Measurements from ENCODE around the gene RBBP7.
"Not testable (repeated sequence)": the region's sequence is repeated elsewhere in the genome, so short reads cannot be mapped to it uniquely, and the experiment has no call there.

The RBBP7 gene

GRCh38 chrX:16862829-16863228, 7.3 kb downstream of the RBBP7 start:
- no peak for TF ChIP-seq CTCF (conservative IDR thresholded peaks at IDR 0.05; ENCODE audit: low read depth, low read length)
- H3K4me1 ChIP-seq (ENCODE audit: low read depth, poor library complexity, severe bottlenecking): peaks cover 13% of the 10 kb centered on the region
- H3K4me2 ChIP-seq: no peak overlapping the region
- H4K20me1 ChIP-seq (ENCODE audit: insufficient read depth): peaks cover 8% of the 10 kb centered on the region; the same call in 1 of the 2 replicates
- H3K79me2 ChIP-seq (ENCODE audit: insufficient read depth, low read depth): peaks cover 95% of the 10 kb centered on the region
- H3K27me3 ChIP-seq (ENCODE audit: insufficient read depth, low read depth): no peaks in the 10 kb centered on the region
- no peaks in the 10 kb centered on the region; the same call in 1 of the 2 replicates for H3K36me3 ChIP-seq (ENCODE audit: insufficient read depth)
- no peak overlapping the region for H3K4me3 ChIP-seq (IDR thresholded peaks at IDR 0.05; ENCODE audit: insufficient read depth, low read depth, low read length)
- no peak overlapping the region for H2AFZ ChIP-seq (ENCODE audit: low read depth)
- H3K27ac ChIP-seq: no peak overlapping the region
- no peak overlapping the region for H3K9ac ChIP-seq

- Histone ChIP-seq H4K20me1 (ENCODE audit: insufficient read depth) (no peaks in the 10 kb centered on the region; the same call in 1 of the 2 replicates), H3K79me2 (ENCODE audit: insufficient read depth, low read depth) (peaks cover 61% of the 10 kb centered on the region; the same call in 1 of the 2 replicates), H3K36me3 (ENCODE audit: insufficient read depth) (peaks cover 9% of the 10 kb centered on the region; the same call in 1 of the 2 replicates), H3K9ac (no peak overlapping the region), H3K4me1 (ENCODE audit: low read depth, poor library complexity, severe bottlenecking) (peaks cover 14% of the 10 kb centered on the region), H2AFZ (ENCODE audit: low read depth) (no peak overlapping the region), H3K27ac (no peak overlapping the region), H3K27me3 (ENCODE audit: insufficient read depth, low read depth) (no peaks in the 10 kb centered on the region), H3K4me3 (IDR thresholded peaks at IDR 0.05; ENCODE audit: insufficient read depth, low read depth, low read length) (no peak overlapping the region), H3K4me2 (no peak overlapping the region)
- no peak for TF ChIP-seq CTCF (conservative IDR thresholded peaks at IDR 0.05; ENCODE audit: low read depth, low read length)
Measured at GRCh38 chrX:16856744-16857143, 13.4 kb downstream of the RBBP7 start.

- not testable (repeated sequence) for H3K9ac ChIP-seq; H3K27ac ChIP-seq; H3K4me3 ChIP-seq (IDR thresholded peaks at IDR 0.05; ENCODE audit: insufficient read depth, low read depth, low read length); H3K4me2 ChIP-seq; H3K27me3 ChIP-seq (ENCODE audit: insufficient read depth, low read depth); H4K20me1 ChIP-seq (ENCODE audit: insufficient read depth); H3K36me3 ChIP-seq (ENCODE audit: insufficient read depth); H2AFZ ChIP-seq (ENCODE audit: low read depth)
- peaks cover 14% of the 10 kb centered on the region for H3K4me1 ChIP-seq (ENCODE audit: low read depth, poor library complexity, severe bottlenecking)
- H3K79me2 ChIP-seq (ENCODE audit: insufficient read depth, low read depth): peaks cover 54% of the 10 kb centered on the region; the same call in 1 of the 2 replicates
Measured at GRCh38 chrX:16856076-16856404, 14.1 kb downstream of the RBBP7 start.

GRCh38 chrX:16855363-16856075, 14.6 kb downstream of the RBBP7 start:
- Histone ChIP-seq H3K27me3 (ENCODE audit: insufficient read depth, low read depth) (no peaks in the 10 kb centered on the region), H3K79me2 (ENCODE audit: insufficient read depth, low read depth) (peaks cover 50% of the 10 kb centered on the region; the same call in 1 of the 2 replicates), H3K4me1 (ENCODE audit: low read depth, poor library complexity, severe bottlenecking) (peaks cover 14% of the 10 kb centered on the region), H3K4me3 (IDR thresholded peaks at IDR 0.05; ENCODE audit: insufficient read depth, low read depth, low read length) (no peak overlapping the region), H3K4me2 (no peak overlapping the region), H4K20me1 (ENCODE audit: insufficient read depth) (no peaks in the 10 kb centered on the region; the same call in 1 of the 2 replicates), H3K9ac (no peak overlapping the region), H2AFZ (ENCODE audit: low read depth) (no peak overlapping the region), H3K27ac (no peak overlapping the region), H3K36me3 (ENCODE audit: insufficient read depth) (peaks cover 9% of the 10 kb centered on the region; the same call in 1 of the 2 replicates)
- TF ChIP-seq CTCF (conservative IDR thresholded peaks at IDR 0.05; ENCODE audit: low read depth, low read length): no peak

GRCh38 chrX:16853537-16853936, 16.6 kb downstream of the RBBP7 start:
- Histone ChIP-seq H3K4me3 (IDR thresholded peaks at IDR 0.05; ENCODE audit: insufficient read depth, low read depth, low read length) (no peak overlapping the region), H3K9ac (no peak overlapping the region), H3K36me3 (ENCODE audit: insufficient read depth) (peaks cover 9% of the 10 kb centered on the region; the same call in 1 of the 2 replicates), H2AFZ (ENCODE audit: low read depth) (no peak overlapping the region), H4K20me1 (ENCODE audit: insufficient read depth) (no peaks in the 10 kb centered on the region; the same call in 1 of the 2 replicates), H3K4me1 (ENCODE audit: low read depth, poor library complexity, severe bottlenecking) (peaks cover 14% of the 10 kb centered on the region), H3K27ac (no peak overlapping the region), H3K4me2 (no peak overlapping the region), H3K79me2 (ENCODE audit: insufficient read depth, low read depth) (peaks cover 34% of the 10 kb centered on the region; the same call in 1 of the 2 replicates), H3K27me3 (ENCODE audit: insufficient read depth, low read depth) (no peaks in the 10 kb centered on the region)
- TF ChIP-seq CTCF (conservative IDR thresholded peaks at IDR 0.05; ENCODE audit: low read depth, low read length): no peak

Measured in KMS-11 (cell line).